Stimulated activated CD4-positive, alpha-beta T cell treated with anti-CD3 and anti-CD28 coated beads, Interleukin-2, amount 100 ng/mL, for 48 hours (primary cell): Measurements from ENCODE around the gene AKAP12.
"Not testable (repeated sequence)": the region's sequence is repeated elsewhere in the genome, so short reads cannot be mapped to it uniquely, and the experiment has no call there.

Experiments used
- DNase-seq, 2 donors: peaks; one replicate each; pipeline ENCODE4 v3.0.0-alpha.2; 2020

The AKAP12 gene

DNA sequence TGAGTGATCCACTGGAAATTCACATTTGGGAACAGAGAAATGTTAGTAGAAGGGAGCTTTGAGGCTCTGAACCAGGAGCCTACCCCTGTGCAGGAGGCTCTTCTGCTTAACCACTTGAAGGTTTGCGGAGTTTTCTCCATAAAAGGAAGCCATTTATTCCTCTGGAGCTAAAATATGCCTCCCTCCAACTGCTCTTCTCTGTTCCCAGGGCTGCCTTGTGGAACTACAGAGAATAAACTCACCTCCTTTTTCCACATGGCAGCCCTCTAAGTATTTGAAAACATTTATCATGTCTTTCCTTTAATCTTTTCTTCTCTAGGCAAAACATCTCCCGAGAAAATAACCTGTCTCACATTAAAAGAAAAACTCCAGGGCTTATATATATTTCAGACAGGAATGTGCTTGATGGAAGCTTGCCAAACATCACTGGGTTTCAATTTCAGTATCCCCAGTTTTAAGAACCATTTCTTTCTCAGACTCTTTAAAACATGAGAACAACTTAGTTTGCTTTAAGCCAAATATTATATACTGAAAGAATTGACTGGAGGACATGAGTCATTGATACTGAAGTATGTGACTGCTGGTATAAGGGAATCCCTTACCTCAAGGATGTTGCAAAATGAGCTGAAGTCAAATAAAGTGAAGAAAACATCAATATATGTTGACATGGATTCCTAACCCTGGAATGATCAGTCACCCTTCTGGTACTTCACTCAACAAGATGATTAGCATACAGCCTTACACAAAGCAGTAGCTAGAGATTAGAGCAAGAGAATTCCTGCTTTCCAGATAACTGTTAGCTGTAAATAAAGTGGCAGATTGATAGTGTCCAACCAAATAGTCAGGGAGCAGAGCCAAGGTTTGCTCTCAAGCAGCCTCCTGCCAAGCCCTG is 77.6 kb downstream of the AKAP12 start:
- no peak for DNase-seq

DNA sequence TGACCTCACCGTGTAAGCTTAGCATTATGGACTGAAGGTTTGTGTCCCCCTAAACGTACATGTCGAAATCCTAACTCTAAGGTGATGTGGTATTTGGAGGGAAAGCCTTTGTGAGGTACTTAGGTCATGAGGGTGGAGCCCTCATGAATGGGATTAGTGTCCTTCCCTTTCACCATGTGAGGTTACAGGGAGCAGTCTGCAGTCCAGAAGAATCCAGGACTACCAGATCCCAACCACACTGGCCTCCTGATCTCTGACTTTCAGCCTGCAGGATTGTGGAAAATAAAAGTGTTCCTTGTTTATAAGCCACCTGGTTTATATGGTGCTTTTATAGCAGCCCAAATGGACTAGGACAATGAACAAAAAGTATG is 78.2 kb downstream of the AKAP12 start:
- DNase-seq = no peak

DNA sequence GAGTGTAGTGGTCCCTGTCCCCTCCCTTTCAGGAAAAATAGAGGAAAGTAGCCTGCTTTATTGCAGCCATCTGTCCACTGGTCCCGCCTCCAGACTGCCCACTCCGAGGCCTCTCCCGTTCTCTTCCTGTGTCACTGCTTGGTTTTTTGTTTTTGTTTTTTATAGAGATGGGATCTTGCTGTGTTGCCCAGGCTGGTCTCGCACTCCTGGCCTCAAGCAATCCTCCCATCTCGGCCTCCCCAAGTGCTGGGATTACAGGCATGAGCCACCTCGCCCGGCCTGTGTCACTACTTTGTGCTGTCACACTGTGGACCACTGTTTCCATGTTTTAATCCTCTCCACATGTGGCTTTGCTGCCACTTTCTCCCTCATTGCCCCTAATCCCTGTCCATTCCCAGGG is 80.4 kb downstream of the AKAP12 start:
- DNase-seq = no peak

DNA sequence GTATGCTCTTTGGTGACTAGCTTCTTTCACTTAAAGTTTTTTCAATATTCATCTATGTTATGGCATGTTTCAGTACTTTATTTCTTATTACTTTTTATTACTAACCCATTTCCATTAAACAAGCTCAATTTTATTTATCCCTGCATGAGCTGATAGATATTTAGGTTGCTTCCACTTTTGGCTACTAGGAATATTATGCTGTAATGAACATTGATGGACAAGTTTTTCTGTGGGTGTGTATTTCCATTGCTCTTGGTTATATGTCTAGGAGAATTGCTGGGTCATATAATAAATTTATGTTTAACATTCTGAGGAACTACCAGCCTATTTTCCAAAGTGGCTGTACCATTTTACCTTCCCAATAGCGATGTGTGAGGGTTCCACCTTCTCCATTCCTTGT is 81.7 kb downstream of the AKAP12 start:
- no peak for DNase-seq

DNA sequence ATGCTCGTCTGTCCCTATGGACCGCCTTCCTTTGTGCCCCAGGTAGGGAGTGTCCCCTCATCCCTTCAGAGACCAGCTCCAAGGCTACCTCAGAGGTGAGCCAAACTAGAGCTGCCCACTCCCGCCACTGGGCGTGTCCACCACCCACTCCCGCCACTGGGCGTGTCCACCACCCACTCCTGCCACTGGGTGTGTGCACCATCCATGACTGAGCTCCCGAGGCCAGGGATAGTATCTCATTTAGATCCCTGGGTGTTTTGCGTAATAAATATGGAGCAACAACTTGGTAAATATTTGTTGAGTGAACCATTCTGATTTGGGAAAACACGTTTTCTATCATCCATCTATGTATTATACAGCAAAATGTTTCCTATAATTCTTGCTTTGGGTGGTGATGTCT is 82.8 kb downstream of the AKAP12 start:
- DNase-seq = no peak

DNA sequence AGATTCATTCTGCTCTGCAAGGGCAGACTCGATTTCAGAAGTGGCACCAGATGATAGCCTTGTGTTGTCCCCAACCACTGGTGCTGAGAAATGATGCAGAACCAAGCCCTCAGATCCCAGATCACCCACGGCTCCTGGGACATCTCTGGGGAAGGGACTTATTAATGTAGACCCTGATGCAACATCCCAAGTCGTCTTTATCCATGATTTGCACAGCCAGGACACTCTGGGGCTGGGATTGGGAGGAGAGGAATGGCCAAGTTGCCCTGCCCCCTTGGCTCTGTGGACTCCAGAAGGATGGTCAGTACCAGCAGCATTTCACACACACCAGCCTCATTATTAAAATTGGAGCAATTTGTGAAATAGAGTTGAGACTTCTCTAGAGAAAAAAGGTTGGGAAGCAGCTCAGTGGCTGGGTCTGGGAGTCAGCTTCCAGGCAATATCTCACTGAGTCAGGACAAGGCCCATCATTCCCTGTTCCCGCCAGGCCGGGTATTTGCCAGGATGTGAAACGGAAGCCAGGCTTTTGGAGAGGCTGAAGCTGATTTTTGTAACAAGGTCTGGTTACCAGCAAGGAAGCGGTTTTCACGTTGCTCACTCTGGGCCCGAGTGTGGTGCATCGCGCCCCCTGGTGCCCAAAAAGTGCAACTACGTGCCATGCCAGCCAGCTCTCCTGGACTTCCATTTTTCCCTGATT is 84.2 kb downstream of the AKAP12 start:
- peak; percentile 68 to 77 for DNase-seq

DNA sequence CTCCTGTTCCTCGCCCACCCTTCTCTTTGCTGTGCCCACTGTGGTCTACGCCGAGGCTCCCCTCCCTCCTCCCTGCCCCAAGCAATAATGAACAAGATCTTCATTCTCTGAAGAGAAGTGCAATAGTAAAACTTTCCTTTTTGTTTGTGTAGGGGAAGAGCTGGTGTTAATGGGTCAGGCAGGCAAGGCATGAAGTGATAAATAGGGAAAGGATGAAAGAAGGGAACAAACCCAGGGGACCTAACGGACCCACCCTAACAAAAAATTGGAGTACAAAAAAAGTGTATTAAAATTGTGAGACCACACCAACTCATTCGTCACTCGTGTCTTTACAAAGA is 84.7 kb downstream of the AKAP12 start:
- no peak for DNase-seq

DNA sequence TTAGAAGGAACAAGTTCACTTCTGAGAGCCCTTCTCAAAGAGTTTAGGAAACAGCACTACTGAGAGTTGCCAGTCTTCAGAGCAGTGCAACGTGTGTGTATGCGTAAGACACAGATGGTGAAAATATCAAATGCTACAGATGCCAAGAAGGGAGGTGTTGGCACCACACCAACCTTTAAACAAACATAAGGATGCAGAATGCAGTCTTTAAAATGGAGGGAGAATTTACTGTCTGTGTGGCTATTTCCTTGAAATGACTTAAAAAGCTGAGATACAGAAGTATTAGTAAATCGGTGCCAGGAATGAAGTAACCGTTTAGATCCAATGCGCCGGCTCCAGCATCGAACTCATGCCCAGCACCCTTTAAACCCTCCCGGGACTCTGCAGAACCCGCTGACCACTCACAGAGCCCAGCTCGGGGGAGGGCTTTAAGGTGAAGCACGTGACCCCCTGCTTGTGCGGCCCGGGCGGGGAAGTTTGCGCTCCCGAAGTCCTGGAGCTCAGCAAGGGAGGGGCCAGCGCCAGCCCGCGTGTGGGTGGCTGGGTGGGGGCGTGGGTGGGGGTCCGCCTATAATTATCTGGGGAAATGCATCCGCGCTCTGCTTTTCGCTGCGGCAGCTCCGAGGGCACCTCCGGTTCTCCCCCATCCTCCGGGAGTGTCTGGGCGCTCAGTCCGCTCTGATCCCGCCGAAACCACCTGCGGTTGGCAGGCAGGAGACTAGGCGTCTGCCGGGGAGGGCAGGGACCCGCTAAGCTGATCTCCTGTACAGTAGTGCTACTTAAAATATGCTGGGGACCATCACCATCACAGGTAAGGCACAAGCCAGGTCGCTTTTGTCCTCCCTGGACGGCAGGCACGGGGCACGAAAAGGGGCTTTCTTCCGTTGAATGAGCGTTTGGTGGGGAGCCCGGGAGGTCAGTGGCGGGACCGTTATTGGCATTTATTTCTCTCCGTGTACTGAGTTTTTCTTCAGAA is 85.6 kb downstream of the AKAP12 start:
- no peak for DNase-seq

DNA sequence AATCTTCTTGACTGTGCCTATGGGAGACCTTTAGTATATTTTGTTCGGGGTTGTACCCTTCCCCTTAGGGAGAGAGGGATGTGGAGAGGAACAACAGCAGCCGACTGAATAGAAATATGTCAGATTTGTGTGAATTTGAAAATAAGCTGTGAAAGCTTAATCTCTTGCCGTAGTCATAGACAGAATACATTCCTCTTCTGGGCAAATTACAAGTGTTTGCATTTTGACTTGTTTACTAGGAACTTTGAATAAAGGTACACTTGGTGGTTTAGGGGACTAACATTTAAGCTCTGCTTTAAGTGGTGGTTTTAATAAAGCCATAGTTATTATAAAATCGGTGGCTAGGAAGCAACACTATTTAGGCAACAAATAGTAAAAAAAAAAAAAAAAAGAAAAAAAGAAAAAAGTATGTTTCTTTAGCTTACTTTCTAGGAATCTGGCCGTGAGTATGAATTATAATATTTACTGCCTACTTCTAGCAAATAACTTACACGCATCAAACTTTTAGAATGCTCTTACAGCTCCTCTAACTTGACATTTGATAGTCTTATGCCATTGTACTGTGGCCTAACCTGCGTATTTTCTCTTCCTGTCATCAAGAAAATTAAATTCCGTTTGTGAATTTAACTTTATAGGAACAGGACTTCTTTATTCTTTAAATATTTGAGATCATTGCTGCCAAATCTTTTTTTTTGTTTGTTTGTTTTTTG is 86.5 kb downstream of the AKAP12 start:
- DNase-seq = no peak

DNA sequence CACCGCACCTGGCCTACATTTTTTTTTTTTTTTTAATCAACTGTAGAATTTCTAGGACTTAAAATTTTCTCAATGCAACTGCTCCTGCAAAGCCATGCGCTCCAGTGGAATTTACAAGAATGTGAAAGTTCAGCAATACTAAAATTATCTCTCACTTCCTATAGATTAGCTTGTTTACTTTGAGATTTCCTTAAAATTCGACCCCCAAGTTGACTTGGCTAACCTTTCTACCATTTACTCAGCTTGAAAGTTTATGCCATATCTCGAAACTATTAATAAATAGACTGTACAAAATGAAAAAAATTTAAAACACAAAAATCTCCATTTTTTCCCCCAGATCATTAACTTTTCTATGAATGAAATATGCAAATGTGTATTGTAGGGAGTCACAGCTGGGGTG is 87.3 kb downstream of the AKAP12 start:
- no peak for DNase-seq

DNA sequence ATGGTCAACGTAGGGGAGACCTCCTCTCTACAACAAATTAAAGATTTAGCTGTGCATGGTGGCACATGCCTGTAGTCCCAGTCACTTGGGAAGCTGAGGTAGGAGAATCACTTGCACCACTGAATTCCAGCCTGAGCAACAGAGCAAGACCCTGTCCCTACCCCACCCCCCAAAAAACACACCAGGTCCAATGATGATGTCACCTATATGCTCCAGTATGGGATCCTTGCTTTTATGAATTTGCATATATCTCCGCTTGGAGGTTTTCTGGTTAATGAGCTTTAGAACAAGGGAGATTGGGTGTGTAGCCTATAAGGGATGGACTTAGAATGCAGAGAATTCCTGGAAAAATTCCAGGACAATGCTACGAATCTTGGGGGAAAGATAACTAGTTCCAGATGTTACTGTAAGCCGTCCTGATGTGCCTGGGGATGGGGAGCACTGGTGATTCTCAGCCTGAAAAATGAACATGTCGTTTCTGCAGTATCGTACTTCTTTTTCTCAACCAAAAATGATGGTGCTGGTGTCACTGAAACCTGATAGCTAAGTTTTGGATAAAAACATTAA is 90.4 kb downstream of the AKAP12 start:
- DNase-seq = no peak

DNA sequence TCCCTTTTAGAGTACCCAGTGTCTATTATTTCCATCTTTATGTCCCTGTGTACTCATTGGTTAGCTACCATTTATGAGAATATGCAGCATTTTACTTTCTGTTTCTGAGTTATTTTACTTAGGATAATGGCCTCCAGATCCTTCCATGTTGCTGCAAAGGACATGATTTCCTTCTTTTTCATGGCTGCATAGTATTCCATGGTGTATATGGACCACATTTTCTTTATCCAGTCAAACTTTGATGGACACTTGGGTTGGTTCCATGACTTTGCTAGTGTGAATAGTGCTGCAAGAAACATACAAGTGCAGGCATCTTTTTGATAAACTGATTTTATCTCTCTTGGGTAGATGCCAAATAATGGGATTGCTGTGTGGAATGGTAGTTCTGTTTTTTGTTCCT is 96.2 kb downstream of the AKAP12 start:
- no peak for DNase-seq

DNA sequence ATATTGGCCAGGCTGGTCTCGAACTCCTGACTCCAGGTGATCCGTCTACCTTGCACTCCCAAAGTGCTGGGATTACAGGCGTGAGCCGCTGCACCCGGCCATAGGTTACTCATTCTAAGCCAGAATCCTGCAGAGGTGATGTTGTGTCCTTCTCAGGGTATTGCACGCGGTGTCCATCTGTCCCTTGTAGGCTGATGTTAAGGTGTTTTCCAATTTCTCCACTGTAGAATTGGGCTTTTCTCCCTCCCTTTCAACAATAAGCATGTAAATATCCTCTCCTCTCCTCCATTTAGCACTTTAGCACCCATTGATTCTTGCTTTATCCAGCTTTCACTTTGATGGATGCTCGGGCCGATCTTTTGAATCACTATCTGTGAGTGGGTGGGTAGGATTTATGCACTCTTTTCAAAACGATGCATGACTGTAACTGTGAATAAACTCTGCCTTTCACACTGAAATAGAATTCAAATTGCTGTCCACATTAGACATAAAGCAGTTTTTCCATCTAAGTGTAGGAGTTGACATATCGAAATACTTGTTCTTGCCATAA is 99.0 kb downstream of the AKAP12 start:
- no peak for DNase-seq

DNA sequence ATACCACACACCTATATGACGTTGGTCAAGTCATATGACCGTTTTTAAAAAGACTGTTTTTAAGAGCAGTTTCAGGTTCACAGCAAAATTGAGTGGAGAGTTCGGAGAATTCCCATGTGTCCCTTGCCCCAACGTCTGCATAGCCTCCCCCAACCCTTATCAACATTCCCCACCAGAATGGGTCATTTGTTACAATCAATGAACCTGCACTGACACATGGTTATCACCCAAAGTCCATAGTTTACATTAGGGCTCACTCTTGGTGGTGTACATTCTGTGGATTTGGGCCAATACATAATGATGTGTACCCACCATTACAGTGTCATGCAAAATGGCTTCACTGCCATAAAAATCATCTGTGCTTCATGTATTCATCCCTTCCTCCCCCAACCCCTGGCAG is 99.6 kb downstream of the AKAP12 start:
- DNase-seq = no peak

DNA sequence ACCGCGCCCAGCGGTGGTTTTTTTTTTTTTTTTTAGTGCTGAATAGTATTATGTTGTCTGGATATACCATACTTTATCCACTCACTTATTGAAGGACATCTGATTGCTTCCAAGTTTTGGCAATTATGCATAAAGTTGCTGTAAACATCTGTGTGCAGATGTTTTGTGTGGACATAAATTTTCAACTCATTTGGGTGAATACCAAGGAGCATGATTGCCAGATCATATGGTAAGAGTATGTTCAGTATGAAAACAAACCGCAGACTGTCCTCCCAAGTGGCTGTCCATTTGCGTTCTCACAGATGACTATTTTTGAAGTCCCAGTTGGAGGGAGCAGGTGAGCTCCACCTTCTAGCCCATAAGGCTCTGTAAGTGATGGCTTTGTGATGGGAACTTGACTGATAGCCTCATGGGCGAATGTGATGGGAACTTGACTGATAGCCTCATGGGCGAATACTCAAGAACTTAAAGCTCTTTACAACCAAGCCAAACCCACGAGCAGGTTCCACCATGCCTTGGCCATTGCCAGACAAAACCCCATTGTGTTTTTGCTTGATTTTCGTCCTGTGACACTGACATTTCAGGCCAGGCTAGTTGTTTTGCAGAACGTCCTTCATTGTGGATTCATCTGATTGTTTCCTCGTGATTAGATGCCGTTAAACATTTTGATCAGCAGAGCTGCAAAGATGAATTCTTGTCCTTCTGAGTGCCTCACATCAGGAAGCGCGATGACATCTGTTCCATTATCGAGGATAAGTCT is 100.6 kb downstream of the AKAP12 start:
- no peak for DNase-seq

DNA sequence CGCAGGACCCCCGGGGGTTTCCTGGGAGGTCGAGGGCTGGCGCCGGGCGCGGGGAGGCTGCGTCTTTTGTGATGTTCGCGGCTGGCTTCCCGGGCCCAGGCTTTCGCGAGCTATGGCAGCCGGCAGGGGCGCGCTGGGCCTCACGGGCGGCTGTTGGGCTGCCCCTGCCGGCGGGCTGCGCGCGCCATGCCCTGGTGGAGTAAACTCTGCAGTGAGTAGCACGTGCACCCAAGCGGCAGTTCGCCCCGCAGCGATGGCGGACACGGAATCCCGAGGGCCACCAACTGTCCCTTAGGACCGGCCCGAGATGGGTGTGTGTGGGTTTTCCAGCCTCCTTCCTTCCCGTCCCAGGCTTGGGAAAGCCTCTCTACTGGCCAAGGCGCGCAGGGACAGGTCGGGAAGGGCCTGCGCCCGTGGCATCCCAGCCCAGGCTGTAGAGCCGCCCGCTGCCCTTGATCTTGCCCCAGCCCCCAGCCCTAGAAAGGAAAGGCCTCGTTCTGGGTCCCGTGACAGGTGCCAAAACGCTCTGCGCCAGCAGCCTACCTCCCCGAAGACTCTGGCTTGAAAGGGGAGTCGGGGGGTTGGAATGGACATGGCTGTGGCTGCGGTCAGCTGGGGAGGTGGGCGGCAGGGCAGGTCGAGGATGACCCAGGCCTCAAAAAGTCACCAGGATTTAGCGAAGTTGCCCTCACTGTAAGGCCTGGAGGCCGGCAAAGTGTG is 101.9 kb downstream of the AKAP12 start:
- DNase-seq = no peak

DNA sequence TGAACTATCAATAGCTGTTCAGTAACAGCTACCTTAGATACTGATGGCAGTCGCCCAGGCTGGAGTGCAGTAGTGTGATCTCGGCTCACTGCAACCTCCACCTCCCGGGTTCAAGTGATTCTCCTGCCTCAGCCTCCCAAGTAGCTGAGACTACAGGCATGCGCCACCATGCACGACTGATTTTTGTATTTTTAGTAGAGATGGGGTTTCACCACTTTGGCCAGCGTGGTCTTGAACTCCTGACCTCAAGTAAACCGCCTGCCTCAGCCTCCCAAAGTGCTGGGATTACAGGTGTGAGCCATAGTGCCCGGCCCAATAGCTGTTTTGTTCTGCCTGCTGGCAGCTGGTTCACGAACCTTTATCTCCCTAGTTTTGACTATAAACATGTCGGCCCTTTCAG is 103.0 kb downstream of the AKAP12 start:
- not testable (repeated sequence) for DNase-seq

DNA sequence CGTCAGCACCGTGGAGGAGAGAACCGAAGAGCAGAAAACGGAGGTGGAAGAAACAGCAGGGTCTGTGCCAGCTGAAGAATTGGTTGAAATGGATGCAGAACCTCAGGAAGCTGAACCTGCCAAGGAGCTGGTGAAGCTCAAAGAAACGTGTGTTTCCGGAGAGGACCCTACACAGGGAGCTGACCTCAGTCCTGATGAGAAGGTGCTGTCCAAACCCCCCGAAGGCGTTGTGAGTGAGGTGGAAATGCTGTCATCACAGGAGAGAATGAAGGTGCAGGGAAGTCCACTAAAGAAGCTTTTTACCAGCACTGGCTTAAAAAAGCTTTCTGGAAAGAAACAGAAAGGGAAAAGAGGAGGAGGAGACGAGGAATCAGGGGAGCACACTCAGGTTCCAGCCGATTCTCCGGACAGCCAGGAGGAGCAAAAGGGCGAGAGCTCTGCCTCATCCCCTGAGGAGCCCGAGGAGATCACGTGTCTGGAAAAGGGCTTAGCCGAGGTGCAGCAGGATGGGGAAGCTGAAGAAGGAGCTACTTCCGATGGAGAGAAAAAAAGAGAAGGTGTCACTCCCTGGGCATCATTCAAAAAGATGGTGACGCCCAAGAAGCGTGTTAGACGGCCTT is 110.0 kb downstream of the AKAP12 start:
- no peak for DNase-seq

DNA sequence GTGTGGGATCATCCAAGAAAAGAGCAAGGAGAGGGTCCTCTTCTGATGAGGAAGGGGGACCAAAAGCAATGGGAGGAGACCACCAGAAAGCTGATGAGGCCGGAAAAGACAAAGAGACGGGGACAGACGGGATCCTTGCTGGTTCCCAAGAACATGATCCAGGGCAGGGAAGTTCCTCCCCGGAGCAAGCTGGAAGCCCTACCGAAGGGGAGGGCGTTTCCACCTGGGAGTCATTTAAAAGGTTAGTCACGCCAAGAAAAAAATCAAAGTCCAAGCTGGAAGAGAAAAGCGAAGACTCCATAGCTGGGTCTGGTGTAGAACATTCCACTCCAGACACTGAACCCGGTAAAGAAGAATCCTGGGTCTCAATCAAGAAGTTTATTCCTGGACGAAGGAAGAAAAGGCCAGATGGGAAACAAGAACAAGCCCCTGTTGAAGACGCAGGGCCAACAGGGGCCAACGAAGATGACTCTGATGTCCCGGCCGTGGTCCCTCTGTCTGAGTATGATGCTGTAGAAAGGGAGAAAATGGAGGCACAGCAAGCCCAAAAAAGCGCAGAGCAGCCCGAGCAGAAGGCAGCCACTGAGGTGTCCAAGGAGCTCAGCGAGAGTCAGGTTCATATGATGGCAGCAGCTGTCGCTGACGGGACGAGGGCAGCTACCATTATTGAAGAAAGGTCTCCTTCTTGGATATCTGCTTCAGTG is 110.8 kb downstream of the AKAP12 start:
- no peak for DNase-seq
